GM13977 (cell line): ENCODE measurements around the gene OGDH.

ENCODE experiments used
- DNase-seq: peaks from one replicate; pipeline ENCODE4 v3.0.0; 2012; ENCODE audit warnings: low spot score
- in situ Hi-C: fragments of 300-500 bp; cut with MboI; formaldehyde crosslinking; loops from one replicate; pipeline ENCODE4 v1.12.0; 2022; ENCODE audit warnings: low sequenced_read_pairs, low pct_unique_long_range_greater_than_20kb, mixed read lengths, inconsistent platforms; ENCODE audit not compliant: unreplicated experiment
- TF ChIP-seq, protein P1 (sequence below): IDR thresholded peaks from 2 replicates; pipeline ENCODE4 v1.5.1; 2012; ENCODE audit warnings: mild to moderate bottlenecking, control low read depth; ENCODE audit not compliant: insufficient read depth; ENCODE audit errors: extremely low read depth, missing control alignments

The OGDH gene

GRCh38 chr7:44569959-44570358 lies 36.5 kb upstream of the OGDH start:
- TF ChIP-seq, protein P1, sequence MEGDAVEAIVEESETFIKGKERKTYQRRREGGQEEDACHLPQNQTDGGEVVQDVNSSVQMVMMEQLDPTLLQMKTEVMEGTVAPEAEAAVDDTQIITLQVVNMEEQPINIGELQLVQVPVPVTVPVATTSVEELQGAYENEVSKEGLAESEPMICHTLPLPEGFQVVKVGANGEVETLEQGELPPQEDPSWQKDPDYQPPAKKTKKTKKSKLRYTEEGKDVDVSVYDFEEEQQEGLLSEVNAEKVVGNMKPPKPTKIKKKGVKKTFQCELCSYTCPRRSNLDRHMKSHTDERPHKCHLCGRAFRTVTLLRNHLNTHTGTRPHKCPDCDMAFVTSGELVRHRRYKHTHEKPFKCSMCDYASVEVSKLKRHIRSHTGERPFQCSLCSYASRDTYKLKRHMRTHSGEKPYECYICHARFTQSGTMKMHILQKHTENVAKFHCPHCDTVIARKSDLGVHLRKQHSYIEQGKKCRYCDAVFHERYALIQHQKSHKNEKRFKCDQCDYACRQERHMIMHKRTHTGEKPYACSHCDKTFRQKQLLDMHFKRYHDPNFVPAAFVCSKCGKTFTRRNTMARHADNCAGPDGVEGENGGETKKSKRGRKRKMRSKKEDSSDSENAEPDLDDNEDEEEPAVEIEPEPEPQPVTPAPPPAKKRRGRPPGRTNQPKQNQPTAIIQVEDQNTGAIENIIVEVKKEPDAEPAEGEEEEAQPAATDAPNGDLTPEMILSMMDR, result no peak
- in situ Hi-C loops, result no loop called here
- DNase-seq, result no peak

- TF ChIP-seq, protein P1, result no peak
- in situ Hi-C loops, result no loop called here
- DNase-seq, result no peak
These were observed 33.7 kb upstream of the OGDH start for GRCh38 chr7:44572771-44573170.

DNA sequence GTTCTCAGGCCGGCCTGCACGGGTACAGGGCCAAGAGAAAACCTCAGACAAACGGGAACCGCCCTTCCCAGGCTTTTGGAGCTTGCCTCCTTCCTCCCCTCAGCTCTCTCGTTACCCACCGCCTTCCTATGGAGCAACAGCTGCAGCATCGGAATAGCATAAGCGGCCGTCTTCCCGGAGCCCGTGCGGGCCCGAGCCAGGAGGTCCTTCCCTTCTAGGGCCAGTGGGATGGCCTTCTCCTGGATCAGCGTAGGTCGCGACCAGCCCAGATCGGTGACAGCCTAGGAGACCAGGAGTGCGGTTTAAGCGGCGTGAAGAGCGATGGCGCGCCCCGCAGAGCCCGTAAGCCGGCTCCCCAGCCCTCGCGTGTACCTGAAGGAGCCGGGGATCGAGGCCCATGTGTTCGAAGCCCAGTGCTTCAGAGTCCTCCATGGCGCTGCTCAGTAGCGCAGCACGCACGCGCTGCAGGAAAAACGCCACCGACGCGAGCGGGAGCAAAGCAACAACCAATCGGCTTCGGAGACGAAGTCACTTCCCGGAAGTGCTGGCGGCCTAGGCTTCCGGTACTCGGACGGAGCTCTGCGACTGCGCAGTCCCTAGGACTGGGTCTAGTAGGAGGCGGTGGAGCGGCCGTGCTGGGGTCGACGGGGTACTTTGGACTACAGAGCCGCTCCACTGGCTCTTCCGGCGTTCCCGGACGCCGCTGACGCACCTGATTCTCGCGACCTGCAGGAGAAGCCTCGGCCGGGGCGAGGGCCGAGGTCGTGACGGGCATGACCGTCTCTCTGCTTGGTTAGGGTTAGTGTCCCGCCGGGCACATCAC lies 32.8 kb upstream of the OGDH start, which contains the start of gene DDX56:
DDX56 (minus strand) TSS at position 445 of the 823 bp plus-strand sequence; CDS start at position 432, 13 bp downstream.
- TF ChIP-seq, protein P1, result no peak
- in situ Hi-C loops, result no loop called here
- peak; percentile 92 for DNase-seq

DNA sequence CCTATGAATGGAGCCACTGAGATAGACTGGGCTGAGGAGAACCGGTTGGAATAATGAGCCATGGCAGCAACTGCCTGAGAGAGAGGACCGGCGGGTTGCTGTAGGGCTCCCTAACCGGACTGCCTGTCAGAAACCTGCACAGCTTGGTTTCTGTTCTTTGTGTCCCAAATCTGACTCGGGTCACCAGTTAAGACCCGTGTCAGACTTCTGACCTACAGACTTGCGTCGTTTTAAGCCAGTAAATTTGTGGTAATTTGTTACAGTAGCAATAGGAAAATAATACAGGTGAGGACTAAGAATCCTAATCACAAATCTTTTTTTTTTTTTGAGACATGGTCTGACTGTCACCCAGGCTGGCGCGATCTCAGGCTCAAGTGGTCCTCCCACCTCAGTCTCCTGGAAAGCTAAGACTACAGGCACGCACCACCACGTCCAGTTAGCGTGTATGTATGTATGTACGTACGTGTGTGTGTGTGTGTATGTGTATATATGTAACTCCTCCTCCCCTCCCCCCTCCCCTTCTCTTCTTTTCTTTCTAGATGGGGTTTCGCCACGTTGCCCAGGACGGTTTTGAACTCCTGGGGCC lies 32.0 kb upstream of the OGDH start:
- DNase-seq, result no peak
- in situ Hi-C loops, result no loop called here
- TF ChIP-seq, protein P1, result no peak

DNA sequence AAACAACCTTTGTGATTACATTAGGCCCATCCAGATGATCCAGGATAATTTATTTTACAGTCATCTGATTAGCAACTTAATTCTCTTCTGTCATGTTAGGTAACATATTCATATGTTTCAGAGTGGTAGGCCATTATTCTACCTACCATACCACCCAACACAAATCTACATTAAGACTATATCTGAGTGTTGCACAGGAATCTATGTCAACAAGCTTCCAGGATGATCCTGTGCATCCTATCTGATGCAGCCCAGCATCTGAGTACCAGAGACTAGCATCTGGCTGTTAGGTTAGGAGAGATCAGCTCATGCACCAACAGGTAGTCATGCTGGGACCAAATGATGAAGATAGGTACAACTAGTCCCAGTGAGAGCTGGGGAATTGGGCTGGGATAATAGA lies 31.4 kb upstream of the OGDH start:
- no peak for DNase-seq
- in situ Hi-C loops, result loop anchor here (25.0 kb wide), 1 partner anchor 562 kb away; no protein-coding TSS in a partner anchor
- TF ChIP-seq, protein P1, result no peak

GRCh38 chr7:44576228-44576627 lies 30.2 kb upstream of the OGDH start:
- in situ Hi-C loops, result loop anchor here (25.0 kb wide), 1 partner anchor 561 kb away; no protein-coding TSS in a partner anchor
- DNase-seq, result no peak
- TF ChIP-seq, protein P1, result no peak
